ENCODE data around the gene RAD51B. TPM values are rescaled to one million over a fixed set of nuclear protein-coding genes. Genes with fewer than 3 reads are reported as not detected.
"Not testable (repeated sequence)": the region's sequence is repeated elsewhere in the genome, so short reads cannot be mapped to it uniquely, and the experiment has no call there.

Gene RAD51B
- polyA plus RNA-seq, 4 donors: 10.6 to 13.2 (median 11.3) TPM

GRCh38 chr14:68688872-68689371 is 869.3 kb downstream of the RAD51B start:
- DNase-seq (ENCODE audit: low read depth in 4 of 4, low spot score in 2 of 4): peak in 1 of 4 donors; percentile 46

GRCh38 chr14:68689511-68689910 is 869.9 kb downstream of the RAD51B start:
- DNase-seq (ENCODE audit: low read depth in 4 of 4, low spot score in 2 of 4): no peak

GRCh38 chr14:68690089-68690958 is 870.7 kb downstream of the RAD51B start:
- no peak for DNase-seq (ENCODE audit: low read depth in 4 of 4, low spot score in 2 of 4)

- no peak for DNase-seq (ENCODE audit: low read depth in 4 of 4, low spot score in 2 of 4)
Measured at GRCh38 chr14:68691031-68691791, 871.6 kb downstream of the RAD51B start.

- DNase-seq (ENCODE audit: low read depth in 4 of 4, low spot score in 2 of 4): no peak
Measured at GRCh38 chr14:68691792-68692118, 872.2 kb downstream of the RAD51B start.

DNA sequence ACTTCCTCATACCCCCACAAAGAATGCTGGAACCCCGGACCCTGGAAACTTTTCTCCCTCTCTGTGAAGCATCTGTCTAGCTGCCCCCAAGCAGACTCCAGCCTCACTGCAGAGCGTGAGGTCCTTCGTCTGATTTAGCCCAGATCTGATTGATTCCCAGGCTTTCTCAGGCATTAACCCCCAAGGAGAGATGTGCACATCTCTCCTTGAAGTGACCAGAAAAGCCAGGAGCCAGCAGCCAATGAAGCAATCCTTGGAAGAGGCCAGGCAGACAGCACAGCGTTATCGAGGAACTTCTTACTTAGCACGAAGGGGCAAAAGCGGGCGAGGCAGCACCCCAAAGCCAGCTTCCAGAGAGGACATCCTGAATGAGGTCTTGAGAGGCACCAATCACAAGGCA is 872.6 kb downstream of the RAD51B start:
- no peak for DNase-seq (ENCODE audit: low read depth in 4 of 4, low spot score in 2 of 4)

GRCh38 chr14:68692916-68693771 is 873.6 kb downstream of the RAD51B start:
- DNase-seq (ENCODE audit: low read depth in 4 of 4, low spot score in 2 of 4): no peak

- no peak for DNase-seq (ENCODE audit: low read depth in 4 of 4, low spot score in 2 of 4)
Measured at GRCh38 chr14:68693926-68694325, 874.3 kb downstream of the RAD51B start.

DNA sequence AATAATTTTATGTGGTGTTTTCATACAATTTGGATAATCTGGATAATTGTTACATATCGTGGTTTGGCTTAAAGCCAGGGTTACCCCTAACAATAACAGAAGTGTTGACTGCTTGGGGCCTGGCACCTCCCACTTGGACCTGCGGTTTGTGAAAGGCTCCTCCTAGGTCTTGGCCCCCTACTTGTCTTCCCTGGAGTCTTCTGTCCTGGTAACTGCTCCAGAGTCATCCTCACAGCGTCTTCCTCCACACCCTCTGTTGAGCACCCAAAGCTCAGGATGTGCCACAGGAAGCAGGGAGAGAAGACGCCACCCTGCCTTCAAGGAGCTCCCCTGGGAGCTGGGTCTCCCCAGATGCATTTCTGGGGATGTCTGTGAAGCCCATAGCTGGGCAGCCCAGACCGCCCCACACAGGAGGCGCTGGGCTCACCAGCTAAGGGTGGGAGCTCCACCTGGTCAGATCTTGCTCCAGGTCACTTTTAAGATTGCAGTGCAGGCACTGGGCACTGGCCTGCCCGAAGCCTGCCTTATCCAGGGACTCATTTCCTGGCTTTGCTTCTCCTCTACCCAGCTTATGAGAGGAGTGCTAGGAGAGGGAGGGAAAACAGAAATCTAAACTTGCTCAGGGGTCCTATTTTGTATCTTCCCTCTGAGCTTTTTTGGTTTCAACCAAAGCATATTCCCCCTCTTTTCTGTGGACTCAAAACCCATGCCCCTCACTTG is 875.1 kb downstream of the RAD51B start:
- DNase-seq (ENCODE audit: low read depth in 4 of 4, low spot score in 2 of 4): no peak

- no peak for DNase-seq (ENCODE audit: low read depth in 4 of 4, low spot score in 2 of 4)
Measured at GRCh38 chr14:68695326-68695768, 875.8 kb downstream of the RAD51B start.

DNA sequence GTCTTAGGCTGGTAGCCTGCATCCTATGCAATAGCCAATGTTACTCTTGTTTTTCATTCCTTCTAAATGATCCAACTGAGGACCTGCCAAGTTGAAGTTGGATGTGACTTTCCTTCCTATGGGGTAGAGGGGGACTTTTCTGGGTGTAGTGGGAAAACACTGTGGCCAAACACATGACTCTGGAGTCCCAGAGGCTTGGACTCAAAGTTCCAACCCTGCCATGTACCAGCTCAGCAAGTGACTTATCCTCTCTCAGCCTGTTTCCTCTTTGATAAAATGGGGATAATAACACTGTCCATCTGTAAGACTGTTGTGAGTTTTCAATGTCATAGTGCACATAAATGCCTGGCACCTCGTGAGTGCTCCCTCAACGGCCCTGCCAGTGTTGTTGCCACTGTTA is 876.3 kb downstream of the RAD51B start:
- no peak for DNase-seq (ENCODE audit: low read depth in 4 of 4, low spot score in 2 of 4)

DNA sequence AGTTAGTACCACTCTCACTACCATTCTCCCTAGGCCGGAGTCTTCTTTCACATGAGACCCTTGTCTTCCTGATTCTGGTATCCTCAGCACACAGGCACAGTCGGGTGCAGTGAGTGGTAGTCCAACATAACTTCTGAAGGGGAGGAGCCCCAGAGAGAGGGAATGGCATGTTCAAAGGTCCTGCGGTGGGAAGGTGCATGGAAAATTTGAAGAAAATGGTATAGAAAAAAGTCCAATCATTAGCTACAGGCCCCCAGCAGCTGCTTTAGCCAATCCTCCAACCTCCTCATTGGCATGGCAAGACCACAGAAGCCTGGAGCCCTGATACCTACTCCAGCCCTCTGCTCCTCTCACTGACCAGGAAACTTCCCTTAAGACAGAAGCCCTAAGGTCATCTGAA is 876.7 kb downstream of the RAD51B start:
- DNase-seq (ENCODE audit: low read depth in 4 of 4, low spot score in 2 of 4): no peak

DNA sequence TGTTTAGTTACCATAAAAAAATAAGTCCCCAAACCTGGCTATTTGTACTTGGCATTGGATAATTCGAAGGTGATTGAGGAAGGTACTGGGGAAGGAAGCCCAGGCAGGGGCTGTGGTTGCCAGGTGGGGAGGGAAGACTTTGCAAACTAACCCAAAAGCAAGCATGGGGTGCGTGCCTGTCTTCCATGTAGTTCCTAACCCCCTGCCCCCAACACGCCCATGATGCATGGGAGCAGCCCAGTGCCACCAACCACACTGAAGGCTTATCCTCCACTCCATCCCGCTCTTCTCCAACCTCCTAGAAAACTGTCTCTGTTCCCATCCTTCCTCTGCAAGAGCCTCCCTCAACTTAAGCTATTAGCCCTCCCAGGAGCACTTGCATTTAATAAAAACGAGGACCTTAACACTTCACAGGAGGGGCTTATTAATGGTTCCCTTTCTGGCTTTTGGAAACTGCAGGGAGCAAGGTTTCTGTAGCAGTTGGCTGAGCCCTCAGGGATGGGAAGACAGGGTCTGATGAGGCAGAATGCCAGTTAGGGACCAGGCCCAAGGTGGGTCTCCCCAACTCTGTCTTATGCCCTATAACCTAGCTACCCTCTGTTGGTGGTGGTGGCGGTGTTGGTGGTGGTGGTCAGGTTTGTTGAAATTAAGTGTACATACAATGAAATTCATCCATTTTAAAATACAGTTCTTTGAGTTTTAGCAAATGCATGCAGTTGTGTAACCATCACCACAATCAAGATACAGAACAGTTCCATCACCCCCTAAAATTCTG is 877.3 kb downstream of the RAD51B start:
- DNase-seq (ENCODE audit: low read depth in 4 of 4, low spot score in 2 of 4): no peak

- not testable (repeated sequence) for DNase-seq (ENCODE audit: low read depth in 4 of 4, low spot score in 2 of 4)
Measured at GRCh38 chr14:68698773-68699172, 879.2 kb downstream of the RAD51B start.

GRCh38 chr14:68701001-68701741 is 881.6 kb downstream of the RAD51B start:
- DNase-seq (ENCODE audit: low read depth in 4 of 4, low spot score in 2 of 4): no peak

DNA sequence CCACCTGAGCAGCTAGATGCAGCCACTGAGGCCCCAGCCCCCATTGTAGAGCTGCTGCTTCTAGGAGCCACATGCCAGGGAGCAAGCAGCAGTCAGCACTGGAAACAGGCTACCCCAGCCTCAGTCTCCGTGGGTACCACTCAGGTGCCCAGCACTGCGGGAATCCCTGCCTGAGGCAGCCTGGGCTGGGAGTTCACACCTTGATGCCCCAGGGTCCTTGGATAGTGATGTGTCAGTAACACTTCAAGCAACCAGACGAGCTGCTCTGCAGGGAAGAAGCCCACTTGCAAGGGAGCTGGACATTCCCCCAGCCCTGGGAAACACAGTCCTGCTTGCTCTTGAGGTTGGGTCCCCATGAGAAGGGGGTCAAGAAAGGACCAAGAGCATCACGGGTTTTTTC is 882.6 kb downstream of the RAD51B start:
- no peak for DNase-seq (ENCODE audit: low read depth in 4 of 4, low spot score in 2 of 4)

- DNase-seq (ENCODE audit: low read depth in 4 of 4, low spot score in 2 of 4): no peak
Measured at GRCh38 chr14:68702578-68702977, 883.0 kb downstream of the RAD51B start.

DNA sequence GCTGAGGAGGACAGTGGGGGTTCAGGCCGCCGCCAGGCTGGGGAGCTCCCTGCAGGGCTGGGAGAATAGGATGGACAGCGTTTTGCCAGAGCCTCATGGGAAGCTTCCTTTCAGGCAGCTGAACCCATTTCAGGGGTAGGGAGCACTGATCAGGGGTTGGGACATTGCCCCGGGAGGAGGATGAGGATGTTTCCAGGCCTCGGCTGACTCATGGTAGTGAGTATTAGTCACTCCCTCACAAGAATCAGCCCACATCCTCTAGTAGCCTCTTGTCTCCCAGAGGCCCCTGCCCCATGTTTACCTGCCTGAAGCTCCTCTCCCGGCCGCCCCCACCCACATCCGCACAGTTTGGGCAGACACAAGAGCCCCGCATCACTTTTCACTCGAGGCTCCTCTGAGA is 883.5 kb downstream of the RAD51B start:
- no peak for DNase-seq (ENCODE audit: low read depth in 4 of 4, low spot score in 2 of 4)
